ENCODE measurements around the gene DUSP22.
"Not testable (repeated sequence)": the region's sequence is repeated elsewhere in the genome, so short reads cannot be mapped to it uniquely, and the experiment has no call there.

DUSP22 gene

GRCh38 chr6:372336-372911 is 80.1 kb downstream of the DUSP22 start:
- H3K9me3 ChIP-seq (ENCODE audit: control insufficient read depth, insufficient read depth, low read length), result no peaks in the 10 kb centered on the region
- H3K4me1 ChIP-seq (ENCODE audit: insufficient read depth, low read length), result no peaks in the 10 kb centered on the region
- H3K36me3 ChIP-seq (ENCODE audit: insufficient read depth, low read length), result no peaks in the 10 kb centered on the region
- no peak overlapping the region for H3K9ac ChIP-seq (ENCODE audit: low read depth, low read length)

GRCh38 chr6:373031-373430 is 80.7 kb downstream of the DUSP22 start:
- Histone ChIP-seq H3K9me3 (ENCODE audit: control insufficient read depth, insufficient read depth, low read length) (no peaks in the 10 kb centered on the region), H3K36me3 (ENCODE audit: insufficient read depth, low read length) (no peaks in the 10 kb centered on the region), H3K9ac (ENCODE audit: low read depth, low read length) (no peak overlapping the region), H3K4me1 (ENCODE audit: insufficient read depth, low read length) (no peaks in the 10 kb centered on the region)

GRCh38 chr6:373773-374724 is 81.8 kb downstream of the DUSP22 start:
- Histone ChIP-seq H3K9me3 (ENCODE audit: control insufficient read depth, insufficient read depth, low read length) (no peaks in the 10 kb centered on the region), H3K36me3 (ENCODE audit: insufficient read depth, low read length) (no peaks in the 10 kb centered on the region)

GRCh38 chr6:374956-375355 is 82.7 kb downstream of the DUSP22 start:
- no peaks in the 10 kb centered on the region for H3K4me1 ChIP-seq (ENCODE audit: insufficient read depth, low read length)
- no peaks in the 10 kb centered on the region for H3K9me3 ChIP-seq (ENCODE audit: control insufficient read depth, insufficient read depth, low read length)
- H3K36me3 ChIP-seq (ENCODE audit: insufficient read depth, low read length), result no peaks in the 10 kb centered on the region
- no peak overlapping the region for H3K9ac ChIP-seq (ENCODE audit: low read depth, low read length)

More at GRCh38 chr6:373773-374724, 81.8 kb downstream of the DUSP22 start:
- no peak overlapping the region for H3K9ac ChIP-seq (ENCODE audit: low read depth, low read length)
- no peaks in the 10 kb centered on the region for H3K4me1 ChIP-seq (ENCODE audit: insufficient read depth, low read length)

- Histone ChIP-seq H3K9me3 (ENCODE audit: control insufficient read depth, insufficient read depth, low read length) (0 out of 2 replicates have a peak, but pooled peaks cover 2% of the 10 kb centered on the region), H3K9ac (ENCODE audit: low read depth, low read length) (no peak overlapping the region)
These were observed 84.7 kb downstream of the DUSP22 start for GRCh38 chr6:376827-377640.

GRCh38 chr6:377641-378020 is 85.3 kb downstream of the DUSP22 start:
- H3K4me1 ChIP-seq (ENCODE audit: insufficient read depth, low read length); H3K9ac ChIP-seq (ENCODE audit: low read depth, low read length); H3K9me3 ChIP-seq (ENCODE audit: control insufficient read depth, insufficient read depth, low read length); H3K36me3 ChIP-seq (ENCODE audit: insufficient read depth, low read length): not testable (repeated sequence)

More at GRCh38 chr6:376827-377640, 84.7 kb downstream of the DUSP22 start:
- Histone ChIP-seq H3K4me1 (ENCODE audit: insufficient read depth, low read length) (no peaks in the 10 kb centered on the region), H3K36me3 (ENCODE audit: insufficient read depth, low read length) (no peaks in the 10 kb centered on the region)

GRCh38 chr6:378090-378957 is 86.0 kb downstream of the DUSP22 start:
- H3K9me3 ChIP-seq (ENCODE audit: control insufficient read depth, insufficient read depth, low read length), result 0 out of 2 replicates have a peak, but pooled peaks cover 2% of the 10 kb centered on the region
- no peaks in the 10 kb centered on the region for H3K4me1 ChIP-seq (ENCODE audit: insufficient read depth, low read length)
- H3K9ac ChIP-seq (ENCODE audit: low read depth, low read length), result no peak overlapping the region
- no peaks in the 10 kb centered on the region for H3K36me3 ChIP-seq (ENCODE audit: insufficient read depth, low read length)

GRCh38 chr6:378958-379409 is 86.7 kb downstream of the DUSP22 start:
- Histone ChIP-seq H3K4me1 (ENCODE audit: insufficient read depth, low read length) (no peaks in the 10 kb centered on the region), H3K9ac (ENCODE audit: low read depth, low read length) (no peak overlapping the region), H3K9me3 (ENCODE audit: control insufficient read depth, insufficient read depth, low read length) (0 out of 2 replicates have a peak, but pooled peaks cover 2% of the 10 kb centered on the region), H3K36me3 (ENCODE audit: insufficient read depth, low read length) (no peaks in the 10 kb centered on the region)

GRCh38 chr6:379410-380181 is 87.3 kb downstream of the DUSP22 start:
- Histone ChIP-seq H3K9ac (ENCODE audit: low read depth, low read length) (no peak overlapping the region), H3K4me1 (ENCODE audit: insufficient read depth, low read length) (no peaks in the 10 kb centered on the region), H3K9me3 (ENCODE audit: control insufficient read depth, insufficient read depth, low read length) (0 out of 2 replicates have a peak, but pooled peaks cover 2% of the 10 kb centered on the region), H3K36me3 (ENCODE audit: insufficient read depth, low read length) (no peaks in the 10 kb centered on the region)

- Histone ChIP-seq H3K36me3 (ENCODE audit: insufficient read depth, low read length) (no peaks in the 10 kb centered on the region), H3K9me3 (ENCODE audit: control insufficient read depth, insufficient read depth, low read length) (0 out of 2 replicates have a peak, but pooled peaks cover 2% of the 10 kb centered on the region), H3K4me1 (ENCODE audit: insufficient read depth, low read length) (no peaks in the 10 kb centered on the region), H3K9ac (ENCODE audit: low read depth, low read length) (no peak overlapping the region)
These were observed 88.2 kb downstream of the DUSP22 start for GRCh38 chr6:380234-381218.

- no peak overlapping the region for H3K9ac ChIP-seq (ENCODE audit: low read depth, low read length)
- no peaks in the 10 kb centered on the region for H3K36me3 ChIP-seq (ENCODE audit: insufficient read depth, low read length)
- no peaks in the 10 kb centered on the region for H3K4me1 ChIP-seq (ENCODE audit: insufficient read depth, low read length)
- 0 out of 2 replicates have a peak, but pooled peaks cover 2% of the 10 kb centered on the region for H3K9me3 ChIP-seq (ENCODE audit: control insufficient read depth, insufficient read depth, low read length)
These were observed 89.6 kb downstream of the DUSP22 start for GRCh38 chr6:381742-382461.

All from ES-I3 (cell line).